Stimulated activated CD4-positive, alpha-beta T cell treated with anti-CD3 and anti-CD28 coated beads, Interleukin-15, amount 100 ng/mL, for 24 hours (primary cell): ENCODE results near the gene NCOA1.
A peak's percentile ranks its signal among the peaks of the same experiment; 100 is the strongest.

ENCODE experiments used
- DNase-seq: peaks from one replicate; pipeline ENCODE4 v3.0.0-alpha.2; 2020

NCOA1 gene

DNA sequence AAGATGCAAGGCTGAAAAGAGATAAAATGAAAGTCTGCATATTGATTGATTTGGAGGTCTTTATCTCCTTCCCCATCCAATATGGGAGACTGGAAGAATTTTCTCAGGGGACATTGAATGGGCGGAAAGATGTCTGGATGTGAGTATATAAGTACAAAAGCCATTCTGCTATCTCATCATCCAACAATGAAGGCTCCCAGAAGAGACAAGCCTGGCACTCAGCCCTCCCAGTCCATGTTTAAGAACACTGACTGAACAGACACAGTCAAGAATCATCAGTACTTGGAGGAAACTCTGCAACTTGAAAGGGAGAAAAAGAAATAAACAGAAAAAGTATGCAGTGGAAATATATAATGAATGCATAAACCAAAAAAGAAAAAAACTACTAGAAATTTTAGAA, 221.2 kb downstream of the NCOA1 start:
- no peak for DNase-seq

DNA sequence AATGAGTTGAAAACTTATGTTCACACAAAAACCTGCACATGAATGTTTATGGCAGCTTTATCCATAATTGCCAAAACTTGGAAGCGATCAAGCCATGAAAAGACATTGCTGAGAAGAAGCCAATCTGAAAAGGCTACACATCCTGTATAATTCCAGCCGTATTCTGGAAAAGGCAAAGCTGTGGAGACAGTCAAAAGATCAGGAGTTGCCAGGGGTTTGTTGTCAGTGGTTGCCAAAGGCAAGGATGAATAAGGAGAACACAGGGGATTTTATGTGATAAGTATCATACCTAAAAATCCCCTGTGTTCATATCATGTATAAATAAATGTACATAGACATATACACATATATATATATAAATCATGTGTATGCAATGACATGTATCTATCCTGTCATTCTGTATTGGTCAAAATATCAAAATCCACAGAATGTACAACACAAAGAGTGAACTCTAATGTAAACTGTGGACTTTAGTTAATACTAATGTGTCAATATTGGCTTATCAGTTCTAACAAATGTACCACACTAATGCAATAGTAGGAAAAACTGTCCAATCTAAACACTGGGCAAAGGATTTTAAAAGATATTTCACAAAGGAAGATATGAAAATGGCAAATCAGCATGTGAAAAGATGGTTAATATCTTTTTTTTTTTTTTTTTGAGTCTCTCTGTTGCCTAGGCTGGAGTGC, 226.4 kb downstream of the NCOA1 start:
- no peak for DNase-seq

DNA sequence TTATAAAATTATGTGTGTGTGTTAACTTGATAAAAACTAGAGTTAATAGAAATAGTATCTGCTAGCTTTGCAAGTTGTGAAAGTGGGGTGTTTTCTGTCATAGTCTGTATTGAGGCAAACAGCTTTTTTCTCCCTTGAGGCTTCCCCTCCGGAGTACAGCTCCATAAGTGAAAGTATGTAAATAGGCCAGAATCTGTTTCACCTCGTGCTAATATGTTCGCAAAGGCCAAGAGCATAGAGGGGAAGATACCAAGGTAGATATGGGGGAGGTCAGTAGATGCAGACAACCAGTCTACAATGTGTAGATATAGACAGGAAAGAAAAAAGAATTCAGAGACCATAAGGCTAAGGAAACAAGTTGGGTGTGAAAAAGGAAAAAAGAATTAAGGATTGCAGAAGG, 229.3 kb downstream of the NCOA1 start:
- no peak for DNase-seq

DNA sequence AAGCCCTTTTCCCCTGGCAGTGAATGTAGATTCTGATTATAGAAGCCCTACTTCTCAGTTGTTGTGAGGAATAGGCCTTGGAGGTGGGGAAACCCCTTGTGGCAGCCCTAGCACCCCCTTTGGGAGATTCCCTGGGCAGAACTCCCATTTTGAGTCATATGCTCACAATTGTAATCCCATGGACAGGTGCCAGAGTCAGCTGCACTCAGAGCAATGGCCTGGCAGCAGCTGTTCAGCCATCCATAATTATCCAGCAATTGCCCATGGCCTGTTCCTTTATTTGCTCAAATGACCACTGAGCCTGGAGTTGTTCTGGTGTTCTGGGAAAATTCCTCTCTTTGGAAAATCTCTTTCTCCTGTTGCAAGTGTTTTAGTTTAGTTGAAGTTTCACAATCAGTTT, 230.4 kb downstream of the NCOA1 start:
- peak; percentile 11 for DNase-seq

DNA sequence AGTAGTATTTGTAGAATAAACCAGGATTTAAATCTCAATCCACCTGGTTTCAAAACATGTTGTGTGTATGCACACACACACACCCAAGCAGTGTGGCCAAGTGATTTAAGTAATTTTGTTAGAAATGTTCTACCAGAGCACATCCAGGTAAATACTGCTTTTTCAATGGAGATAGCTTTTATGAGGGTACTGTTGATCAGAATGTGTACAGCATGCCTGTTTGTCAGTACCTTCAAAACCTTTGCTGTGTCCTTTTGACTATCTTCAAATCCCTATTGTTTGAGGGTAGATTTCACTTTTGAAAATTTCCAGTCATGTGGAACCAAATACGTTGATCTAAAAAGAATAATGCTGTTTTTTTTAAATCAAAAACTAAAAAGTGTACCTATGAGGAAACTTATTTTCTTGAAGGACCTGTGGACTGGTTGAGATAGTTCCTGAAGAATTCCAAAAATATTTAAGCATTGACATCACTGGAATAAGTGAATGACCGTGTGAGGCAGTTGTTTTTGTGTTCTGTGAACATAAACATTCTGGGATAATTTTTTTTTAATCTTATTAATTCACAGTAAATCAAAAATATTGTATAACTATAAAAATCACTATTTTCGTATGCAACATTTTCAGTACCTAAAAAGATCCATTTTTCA, 231.2 kb downstream of the NCOA1 start:
- no peak for DNase-seq

DNA sequence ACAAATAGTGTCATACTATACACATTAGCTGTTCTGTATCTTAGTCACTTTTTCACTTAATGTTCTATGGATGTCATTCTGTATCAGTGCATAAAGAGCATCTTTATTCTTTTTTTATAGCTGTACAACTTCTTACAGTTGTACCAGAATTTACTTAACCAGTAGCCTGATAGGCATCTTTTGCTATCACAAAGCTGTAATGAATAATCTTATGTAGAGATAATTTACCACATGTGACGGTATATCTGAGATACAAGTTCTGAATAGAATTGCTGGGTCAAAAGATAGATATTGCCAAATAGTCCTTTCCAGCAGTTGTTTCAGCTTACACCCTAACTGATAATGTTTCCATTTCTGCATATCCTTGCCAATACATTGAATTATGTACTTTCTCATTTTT, 232.1 kb downstream of the NCOA1 start:
- no peak for DNase-seq

DNA sequence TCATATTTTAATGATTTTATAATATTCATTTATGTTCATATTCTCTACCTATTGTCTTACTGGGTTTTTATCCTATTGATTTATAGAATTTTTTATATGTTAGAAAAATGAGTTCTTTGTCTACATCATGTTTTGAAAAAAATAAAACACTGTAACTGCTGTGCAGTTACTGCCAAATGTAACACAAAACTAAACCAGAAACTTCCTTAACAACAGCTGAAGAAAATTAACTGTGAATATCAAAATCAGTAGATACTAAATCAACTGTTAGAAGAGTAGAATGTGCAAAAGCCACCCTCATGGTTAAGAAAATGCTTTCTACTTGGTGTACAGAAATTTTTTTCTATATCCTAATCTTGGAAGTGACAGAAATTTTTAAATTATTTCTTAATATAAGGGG, 232.6 kb downstream of the NCOA1 start:
- no peak for DNase-seq

DNA sequence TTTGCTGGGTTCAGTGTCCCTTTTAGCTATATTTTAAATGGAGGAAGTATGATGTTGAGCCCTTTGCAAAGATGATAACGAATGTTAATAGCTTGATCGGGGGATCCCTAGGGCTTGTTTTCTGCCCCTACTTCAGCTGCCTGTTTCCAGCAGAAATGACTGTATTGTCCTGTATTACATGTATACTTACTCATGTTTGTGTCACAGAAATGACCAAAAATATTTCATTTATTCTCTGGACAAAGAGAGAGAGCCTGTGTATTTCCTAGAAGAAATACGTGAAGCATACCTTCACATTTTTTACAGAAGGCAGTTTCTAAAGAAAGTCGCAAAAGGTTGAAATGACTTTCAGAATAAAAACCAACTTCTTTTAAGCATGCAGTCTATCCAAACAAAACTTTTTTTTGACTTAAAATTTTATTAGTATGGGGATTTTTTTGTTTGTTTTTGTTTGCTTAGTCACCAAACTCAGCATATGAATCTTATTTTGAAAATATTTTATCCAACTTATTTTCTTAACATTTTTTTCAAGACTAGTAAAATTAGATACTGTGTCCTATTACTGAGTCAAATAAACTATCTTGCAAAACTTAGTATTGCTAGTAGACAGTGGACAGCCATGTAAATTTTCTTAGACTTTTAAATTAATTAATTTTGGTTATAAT, 233.2 kb downstream of the NCOA1 start:
- no peak for DNase-seq

DNA sequence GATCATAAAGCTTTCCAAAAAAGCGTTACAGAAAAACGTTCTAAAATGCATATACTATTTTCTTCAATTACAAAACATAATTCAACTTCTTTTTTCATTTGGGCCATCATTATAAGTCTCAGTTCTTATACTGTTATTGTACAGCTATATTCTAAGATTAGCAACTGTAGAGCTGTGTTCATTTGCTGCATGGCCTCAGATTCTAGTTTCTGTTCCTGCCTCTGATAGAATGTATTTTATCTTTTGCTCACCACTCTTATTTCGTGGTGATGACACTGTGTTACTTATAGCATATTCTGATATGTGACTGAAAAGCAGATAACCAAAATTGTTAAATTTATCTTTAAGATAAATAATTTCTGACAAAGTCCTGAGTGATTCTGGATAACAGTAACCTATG, 234.9 kb downstream of the NCOA1 start:
- DNase-seq = no peak

DNA sequence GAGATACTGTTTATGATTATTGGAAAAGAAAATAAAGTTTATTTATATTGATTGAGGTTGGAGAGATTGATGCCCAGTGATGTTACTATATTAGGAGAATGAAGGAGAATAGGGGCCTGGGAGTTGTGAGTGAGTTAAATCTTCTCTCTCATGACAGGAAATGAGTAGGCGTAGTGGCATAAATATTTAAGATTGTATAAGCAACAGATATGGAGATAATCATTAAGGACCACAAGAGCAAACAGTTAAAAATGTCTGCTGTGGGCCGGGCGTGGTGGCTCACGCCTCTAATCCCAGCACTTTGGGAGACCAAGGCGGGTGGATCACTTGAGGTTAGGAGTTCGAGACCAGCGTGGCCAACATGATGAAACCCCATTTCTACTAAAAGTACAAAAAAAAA, 239.4 kb downstream of the NCOA1 start:
- DNase-seq = no peak

DNA sequence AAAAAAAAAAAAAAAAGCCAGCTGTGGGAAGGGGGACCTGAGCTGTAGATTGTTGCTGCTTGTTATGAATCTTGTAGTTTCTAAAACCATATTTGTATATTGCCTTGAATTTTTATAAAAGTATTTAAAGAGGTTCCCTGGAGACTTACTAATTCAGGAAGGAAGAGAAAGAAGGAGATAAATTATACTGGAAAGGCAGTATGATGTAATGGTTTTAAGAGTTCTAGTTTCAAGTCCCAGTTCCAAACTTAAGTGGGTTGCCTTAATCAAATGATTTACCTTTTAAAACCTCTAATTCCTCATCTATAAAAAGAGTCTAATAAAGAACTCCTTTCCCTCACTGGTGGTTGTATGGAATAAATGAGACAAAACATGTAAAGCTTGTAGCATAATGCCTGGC, 240.0 kb downstream of the NCOA1 start:
- no peak for DNase-seq

DNA sequence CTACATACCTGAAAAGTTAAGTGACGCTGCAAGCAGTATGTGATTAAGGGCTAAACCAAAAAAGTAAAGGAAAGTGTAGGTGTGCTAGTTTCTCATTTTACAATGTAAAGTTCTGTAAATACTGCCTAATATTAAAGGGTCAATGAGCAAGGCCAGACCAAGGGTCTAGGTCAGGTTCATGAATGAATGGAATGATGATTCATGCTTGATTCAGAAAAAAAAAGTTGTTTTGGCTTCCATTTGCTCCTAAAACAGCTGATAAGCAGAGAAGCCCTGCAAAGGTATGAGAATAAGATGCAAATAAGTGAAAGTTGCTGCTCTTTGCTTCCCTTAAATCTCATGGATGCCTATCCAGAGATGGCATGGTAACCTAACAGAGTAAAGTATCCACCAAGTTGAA, 240.9 kb downstream of the NCOA1 start:
- DNase-seq = no peak

DNA sequence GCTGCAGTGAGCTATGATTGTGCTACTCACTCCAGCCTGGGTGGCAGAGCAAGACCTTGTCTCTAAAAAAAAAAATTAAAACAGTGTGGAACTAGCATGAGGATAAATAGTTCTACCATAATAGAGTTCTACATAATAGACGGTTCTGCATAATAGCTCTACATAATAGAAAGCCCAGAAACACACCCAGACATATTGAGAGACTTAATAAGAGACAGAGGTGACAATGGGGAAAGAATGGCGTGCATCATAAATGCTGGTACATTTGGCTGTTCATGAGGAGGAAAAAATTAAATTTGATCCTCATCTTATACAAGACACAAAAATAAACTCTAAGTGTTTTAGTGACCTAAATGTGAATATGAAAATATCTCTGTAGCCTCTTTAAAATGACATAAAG, 243.7 kb downstream of the NCOA1 start:
- no peak for DNase-seq

DNA sequence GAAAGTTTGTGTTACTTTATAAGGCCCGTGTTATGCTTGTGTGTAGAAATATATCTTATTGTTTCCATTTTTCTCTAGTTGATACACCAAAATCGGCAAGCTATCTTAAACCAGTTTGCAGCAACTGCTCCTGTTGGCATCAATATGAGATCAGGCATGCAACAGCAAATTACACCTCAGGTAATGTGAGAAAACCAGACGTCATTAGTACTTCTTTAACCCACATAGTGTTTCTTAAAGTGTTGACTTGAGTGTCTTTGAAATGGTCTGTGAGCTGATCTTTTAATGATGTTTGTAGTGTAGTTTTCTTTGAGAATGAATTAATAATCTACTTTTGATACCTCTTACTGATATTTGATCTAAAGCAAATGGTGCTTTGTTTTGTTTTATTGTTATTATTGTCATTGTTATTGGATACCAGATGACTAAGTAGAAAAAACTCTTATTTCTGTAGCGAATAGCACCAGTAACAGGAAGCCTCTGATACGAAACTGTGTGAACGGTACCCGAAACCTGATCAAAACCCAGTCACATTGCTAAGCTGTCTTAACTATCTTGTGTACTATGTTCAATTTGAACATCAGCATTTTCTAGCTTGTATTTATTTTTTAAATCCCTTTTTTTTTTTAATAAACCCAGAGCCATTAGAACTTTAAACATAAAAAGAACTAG, 248.4 kb downstream of the NCOA1 start:
- DNase-seq = no peak

DNA sequence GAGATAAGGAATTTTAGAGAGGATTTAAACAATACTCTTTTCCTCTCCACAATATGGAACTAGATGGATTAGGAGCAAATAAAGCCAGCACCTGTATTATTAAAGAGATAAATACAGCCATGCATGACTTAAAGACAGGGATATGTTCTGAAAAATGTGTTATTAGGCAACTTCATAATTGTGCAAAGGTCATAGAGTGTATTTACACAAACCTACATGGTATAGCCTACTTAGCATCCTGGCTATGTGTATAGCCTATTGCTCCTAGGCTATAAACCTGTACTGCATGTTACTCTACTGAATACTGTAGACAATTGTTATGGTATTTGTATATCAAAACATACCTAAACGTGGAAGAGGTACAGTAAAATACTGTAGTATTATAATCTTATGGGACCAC, 249.1 kb downstream of the NCOA1 start:
- DNase-seq = no peak

DNA sequence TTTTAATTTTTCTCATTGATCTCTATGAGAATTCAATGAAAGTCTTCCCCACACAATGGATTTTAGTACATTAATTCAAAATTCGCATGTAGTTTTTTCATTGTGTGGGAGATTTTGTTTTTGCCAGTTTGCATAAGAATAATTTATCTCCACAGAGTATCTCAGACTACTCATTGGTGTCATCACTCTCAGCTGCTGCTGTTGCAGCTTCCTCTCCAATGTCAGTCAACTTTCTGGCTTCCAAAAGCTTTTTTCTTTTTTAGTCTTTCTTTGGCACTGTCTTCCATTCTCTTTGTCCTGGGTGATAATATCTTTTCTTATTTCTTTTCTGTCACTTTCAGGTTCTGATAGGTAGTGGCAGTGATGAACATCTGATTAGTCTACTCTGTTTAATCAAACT, 251.7 kb downstream of the NCOA1 start:
- DNase-seq = no peak

DNA sequence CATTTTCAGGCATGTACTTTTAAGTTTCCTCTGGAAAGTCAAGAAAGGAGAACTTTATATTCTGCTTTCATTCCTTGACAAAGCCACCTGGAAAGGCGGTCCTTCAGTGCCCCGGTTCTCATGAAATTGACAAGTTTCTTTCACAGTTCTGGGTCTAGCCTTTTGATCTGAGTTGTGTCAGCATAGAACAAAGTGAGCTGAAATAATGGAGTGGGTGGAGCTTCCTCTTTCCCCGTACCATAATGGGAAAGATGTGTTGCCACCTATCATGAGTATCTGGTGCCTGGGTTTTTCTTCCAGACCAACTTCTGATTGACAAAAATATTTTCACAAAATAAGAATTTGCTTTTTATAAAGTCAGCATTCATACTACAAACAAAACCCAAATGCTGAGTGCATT, 252.9 kb downstream of the NCOA1 start:
- no peak for DNase-seq

DNA sequence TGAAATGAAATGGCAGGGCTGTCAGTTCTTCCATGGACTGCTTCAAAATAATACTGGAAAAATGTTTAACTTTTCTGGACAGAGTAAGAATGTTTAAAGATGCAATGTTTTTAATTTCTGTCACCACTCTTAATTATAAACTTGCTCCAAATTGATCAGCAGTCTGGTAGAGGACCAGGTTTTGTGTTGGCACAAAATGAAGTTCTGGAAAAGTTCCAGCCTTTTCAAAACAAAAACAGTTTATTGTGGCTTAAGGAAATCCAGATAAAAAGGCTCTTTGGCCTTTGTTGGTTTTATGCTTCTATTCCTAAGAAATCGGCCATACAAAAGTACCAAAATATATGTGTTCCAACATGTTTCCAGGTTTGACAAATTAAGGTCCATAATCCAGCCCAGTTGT, 253.3 kb downstream of the NCOA1 start:
- DNase-seq = no peak

DNA sequence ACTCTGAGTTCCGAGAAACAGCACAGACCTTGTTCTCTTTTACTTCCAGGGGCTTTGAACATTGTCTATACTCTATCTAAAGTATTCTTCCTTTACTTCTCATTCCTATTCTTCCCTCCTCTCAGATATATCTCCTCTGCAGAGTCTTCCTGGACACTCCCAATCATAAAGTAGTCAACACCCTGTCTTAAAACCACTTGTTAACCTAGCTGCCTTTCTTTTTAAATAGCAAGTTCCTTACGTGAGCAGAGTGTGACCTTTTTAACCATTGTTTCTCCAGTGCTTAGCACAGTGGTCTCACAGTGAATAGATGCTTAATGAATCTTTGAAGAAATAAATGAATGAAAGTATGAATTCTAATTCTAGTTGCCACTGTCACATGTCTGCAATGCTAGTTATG, 254.8 kb downstream of the NCOA1 start:
- no peak for DNase-seq

DNA sequence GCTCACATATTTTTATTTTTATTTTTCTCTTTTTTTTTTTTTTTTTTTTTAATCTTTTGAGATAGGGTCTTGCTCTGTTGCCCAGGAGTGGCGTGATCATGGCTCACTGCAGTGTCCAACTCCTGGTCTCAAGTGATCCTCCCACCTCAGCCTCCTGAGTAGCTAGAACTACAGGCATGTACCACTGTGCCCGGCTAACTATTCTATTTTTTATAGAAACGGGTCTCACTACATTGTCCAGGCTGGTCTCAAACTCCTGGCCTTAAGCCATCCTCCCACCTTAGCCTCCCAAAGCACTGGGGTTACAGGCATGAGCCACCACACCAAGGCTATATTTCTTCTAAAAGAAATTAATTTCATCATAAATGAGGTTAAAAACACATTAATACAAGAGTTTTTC, 256.2 kb downstream of the NCOA1 start:
- no peak for DNase-seq

DNA sequence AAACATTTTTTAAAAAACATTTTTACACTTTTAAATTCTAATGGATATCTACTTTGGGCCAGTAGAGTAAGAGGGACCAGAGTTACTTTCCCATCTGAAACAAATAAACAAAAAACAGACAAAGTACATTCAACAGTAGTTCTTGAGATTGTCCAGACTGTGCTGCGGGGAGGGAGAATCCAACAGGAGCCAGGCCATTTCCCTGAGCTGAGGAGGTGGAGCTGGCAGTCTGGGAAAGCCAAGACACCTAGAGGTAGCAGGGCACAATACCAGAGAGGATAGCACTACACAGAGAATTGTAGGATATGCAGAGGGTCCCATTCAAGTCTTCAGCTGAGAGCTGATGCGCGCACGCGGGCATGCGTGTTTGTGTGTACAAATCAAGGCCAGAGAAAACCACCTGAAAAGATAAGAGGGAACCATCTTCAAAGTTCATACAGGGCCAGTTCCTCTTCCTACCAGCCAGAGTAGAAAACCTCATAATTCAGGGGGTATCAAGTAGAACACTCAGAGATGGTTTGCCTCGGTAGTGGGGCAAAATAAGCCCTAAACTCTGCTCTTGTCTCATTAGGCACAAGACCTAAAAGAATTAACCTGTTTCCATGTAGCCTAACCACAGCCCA, 258.1 kb downstream of the NCOA1 start:
- no peak for DNase-seq

DNA sequence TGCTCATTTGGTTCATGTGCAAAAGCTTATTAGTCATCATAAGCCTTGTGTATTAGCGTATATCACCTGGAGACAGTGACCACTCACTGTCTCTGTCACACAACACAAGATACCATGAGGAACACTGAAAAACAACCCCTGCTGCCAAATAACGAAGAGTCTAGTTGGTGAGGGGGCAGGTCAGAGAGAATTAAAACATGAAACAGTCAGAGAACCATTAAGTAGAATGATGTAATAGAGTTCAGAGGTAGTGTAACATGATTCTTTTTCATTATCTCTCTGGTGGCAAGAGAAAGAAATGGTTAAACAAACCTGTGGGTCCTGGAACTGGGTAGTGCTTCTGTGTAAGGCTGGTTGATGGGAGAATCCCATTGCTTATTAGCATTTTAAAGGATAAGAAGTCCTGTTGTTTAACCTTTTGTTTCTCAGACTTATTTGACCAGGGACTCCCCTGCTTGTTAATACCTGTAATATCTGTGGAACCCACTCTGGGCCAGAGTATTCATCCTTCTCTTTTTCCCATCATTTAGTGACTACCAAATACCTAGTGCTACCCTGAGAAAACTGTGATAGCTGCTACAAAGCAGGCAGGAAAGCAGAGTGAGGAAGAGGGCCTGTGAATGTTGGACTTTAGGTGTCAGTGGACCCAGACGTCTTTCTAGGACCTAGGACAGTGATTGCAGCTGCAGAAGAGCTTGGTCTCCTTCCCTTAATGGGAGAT, 264.1 kb downstream of the NCOA1 start:
- no peak for DNase-seq

DNA sequence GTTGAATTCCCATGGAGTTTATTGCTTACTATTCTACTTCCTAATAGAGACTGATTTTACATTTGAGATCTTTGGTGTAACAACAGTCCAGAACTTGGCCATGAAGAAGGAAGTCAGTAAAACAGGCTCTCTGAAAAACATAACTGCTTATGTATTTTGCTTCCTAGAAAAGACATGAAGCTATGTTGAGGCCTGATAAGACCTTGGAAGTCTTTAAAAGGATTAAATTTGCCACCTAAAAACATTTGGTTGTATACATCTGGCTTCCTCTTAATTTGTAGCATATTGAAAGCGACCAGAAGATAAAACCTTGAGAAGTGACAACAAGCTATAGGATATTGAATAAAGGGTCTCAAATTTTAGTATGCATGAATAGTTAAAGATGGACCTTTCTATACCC, 265.7 kb downstream of the NCOA1 start:
- DNase-seq = no peak
